Panc1 (cell line): ENCODE results near the gene DCAF11. TPM values are rescaled to one million over a fixed set of nuclear protein-coding genes. Genes with fewer than 3 reads are reported as not detected.

Experiments
- ATAC-seq: fragments of 200-7000 bp; cut with Tn5 transposase; 2 replicates; pipeline ENCODE4 v1.9.1; 2020; ENCODE audit warnings: mild to moderate bottlenecking, moderate library complexity
- BruUV-seq: library from RNA; stranded (reverse); fragments of 400-500 nt; replicated peaks from 2 replicates; lab custom pipeline; 2021; lab: Mats Ljungman, UMichigan
- CTCF ChIA-PET: fragments of 300-600 bp; sonication (Branson Sonifier 250); formaldehyde crosslinking; loops from one replicate; lab custom pipeline; 2022; ENCODE audit warnings: antibody characterized with exemption; lab: Charles Lee
- POLR2A ChIA-PET: fragments of 300-600 bp; sonication (Branson Sonifier 250); formaldehyde crosslinking; loops from one replicate; lab custom pipeline; 2022; ENCODE audit warnings: antibody characterized with exemption; lab: Charles Lee
- DNase-seq: peaks from one replicate; pipeline ENCODE4 v3.0.0-alpha.2; 2010; ENCODE audit warnings: low read depth, low spot score
- H3K27ac ChIP-seq: 2 replicates; pipeline ENCODE4 v1.5.1; 2011; ENCODE audit warnings: mild to moderate bottlenecking, low read length, inconsistent platforms
- H3K27me3 ChIP-seq: fragments of 200-500 bp; sonication (Bioruptor generic); 2 replicates; pipeline ENCODE4 v1.6.0; 2014; ENCODE audit warnings: low read length, inconsistent platforms; ENCODE audit not compliant: control insufficient read depth, insufficient read depth
- H3K36me3 ChIP-seq: fragments of 200-500 bp; sonication (Bioruptor generic); 2 replicates; pipeline ENCODE4 v1.5.1; 2014; ENCODE audit warnings: inconsistent platforms, mild to moderate bottlenecking, low read length, moderate library complexity; ENCODE audit not compliant: control insufficient read depth, insufficient read depth
- H3K4me1 ChIP-seq: 2 replicates; pipeline ENCODE4 v1.5.1; 2011; ENCODE audit warnings: inconsistent platforms, mild to moderate bottlenecking, low read length, moderate library complexity; ENCODE audit not compliant: control insufficient read depth, insufficient read depth
- H3K4me3 ChIP-seq, 2 experiments: 2 replicates each; pipeline ENCODE4 v1.5.1; 2011 to 2012; ENCODE audit warnings: low read depth in 2 of 2, low read length in 2 of 2, mild to moderate bottlenecking in 2 of 2, inconsistent platforms in 1 of 2, moderate library complexity in 1 of 2
- H3K9me3 ChIP-seq: fragments of 200-500 bp; sonication (Bioruptor generic); 2 replicates; pipeline ENCODE4 v1.5.1; 2014; ENCODE audit warnings: low read depth, mild to moderate bottlenecking, inconsistent platforms, low read length, moderate library complexity; ENCODE audit not compliant: control insufficient read depth, insufficient read depth
- CTCF ChIP-seq: fragments of 450-650 bp; IDR thresholded peaks from 2 replicates; pipeline ENCODE4 v1.5.1; 2017; ENCODE audit warnings: mild to moderate bottlenecking
- POLR2AphosphoS5 ChIP-seq: IDR thresholded peaks from 2 replicates; pipeline ENCODE4 v1.6.1; 2012; ENCODE audit warnings: mild to moderate bottlenecking, low read depth, low read length, moderate library complexity
- REST ChIP-seq, 2 experiments: IDR thresholded peaks; 2 replicates each; pipeline ENCODE4 v1.6.1; 2011 to 2012; ENCODE audit warnings: low read depth in 2 of 2, control low read depth in 1 of 2, low read length in 1 of 2, mild to moderate bottlenecking in 1 of 2, moderate library complexity in 1 of 2; ENCODE audit not compliant: insufficient read depth in 1 of 2
- SIN3A ChIP-seq: IDR thresholded peaks from 2 replicates; pipeline ENCODE4 v1.6.1; 2012; ENCODE audit warnings: low read depth, mild to moderate bottlenecking, low read length, moderate library complexity, borderline replicate concordance; ENCODE audit not compliant: insufficient read depth
- TCF7L2 ChIP-seq: IDR thresholded peaks from 2 replicates; pipeline ENCODE4 v1.6.1; 2011; ENCODE audit warnings: mild to moderate bottlenecking, low read depth, low read length, inconsistent platforms
- in situ Hi-C: cut with HindIII; loops from 2 replicates; pipeline ENCODE4 v1.10.0; 2016; ENCODE audit warnings: low sequenced_read_pairs, low pct_unique_long_range_greater_than_20kb
- intact Hi-C: fragments of 100-400 bp; cut with micrococcal nuclease; formaldehyde crosslinking; loops from one replicate; pipeline ENCODE4 v1.10.0; 2022; ENCODE audit not compliant: unreplicated experiment
- total RNA-seq: library from RNA; stranded (reverse); gene quantifications from one replicate; pipeline ENCODE4 v1.2.1, GENCODE V29; 2021; ENCODE audit not compliant: unreplicated experiment

The DCAF11 gene
- total RNA-seq, 1 experiment from 2014 or later, result 37.4 TPM

DNA sequence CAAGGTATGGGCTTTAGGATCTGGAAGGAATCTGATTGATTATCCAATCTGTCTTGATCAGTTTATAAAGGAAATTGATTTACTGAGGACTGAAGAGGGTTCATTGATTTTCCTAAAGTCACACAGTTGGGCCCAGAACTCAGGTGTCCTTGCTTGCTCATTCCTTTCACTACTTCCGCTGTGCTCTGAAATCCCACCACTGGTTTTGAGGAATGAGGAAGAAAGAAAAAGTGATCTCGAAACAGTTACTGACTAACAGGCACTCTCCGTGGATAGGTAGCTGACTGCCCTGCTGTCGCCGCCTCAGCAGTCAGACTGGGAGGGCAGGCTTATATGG lies 15.8 kb downstream of the DCAF11 start, which contains the start of gene FITM1:
FITM1 (plus strand) TSS at position 280 of the 337 bp plus-strand sequence. CDS start 905 bp downstream, outside the sequence.
- ChIA-PET POLR2A (no interaction called here), CTCF (no interaction called here)
- DNase-seq (no peak), ATAC-seq (no peak)
- no peaks in the 10 kb centered on the region for H3K36me3 ChIP-seq
- TF ChIP-seq POLR2AphosphoS5 (no peak), SIN3A (no peak), REST (IDR thresholded peaks at IDR 0.05; ENCODE audit: insufficient read depth in 1 of 2, low read depth in 2 of 2, low read length in 1 of 2) (no peak), CTCF (no peak), TCF7L2 (no peak)
- no peak within 1 kb of the TSS for H3K4me3 ChIP-seq
- intact Hi-C loops, result no loop called here
- no peaks in the 10 kb centered on the region for H3K9me3 ChIP-seq
- no peaks in the 10 kb centered on the region for H3K27me3 ChIP-seq
- H3K27ac ChIP-seq, result no peak within 1 kb of the TSS
- in situ Hi-C loops, result no loop called here
- peaks cover 5% of the 10 kb centered on the region for H3K4me1 ChIP-seq
- no TSS peak for BruUV-seq

DNA sequence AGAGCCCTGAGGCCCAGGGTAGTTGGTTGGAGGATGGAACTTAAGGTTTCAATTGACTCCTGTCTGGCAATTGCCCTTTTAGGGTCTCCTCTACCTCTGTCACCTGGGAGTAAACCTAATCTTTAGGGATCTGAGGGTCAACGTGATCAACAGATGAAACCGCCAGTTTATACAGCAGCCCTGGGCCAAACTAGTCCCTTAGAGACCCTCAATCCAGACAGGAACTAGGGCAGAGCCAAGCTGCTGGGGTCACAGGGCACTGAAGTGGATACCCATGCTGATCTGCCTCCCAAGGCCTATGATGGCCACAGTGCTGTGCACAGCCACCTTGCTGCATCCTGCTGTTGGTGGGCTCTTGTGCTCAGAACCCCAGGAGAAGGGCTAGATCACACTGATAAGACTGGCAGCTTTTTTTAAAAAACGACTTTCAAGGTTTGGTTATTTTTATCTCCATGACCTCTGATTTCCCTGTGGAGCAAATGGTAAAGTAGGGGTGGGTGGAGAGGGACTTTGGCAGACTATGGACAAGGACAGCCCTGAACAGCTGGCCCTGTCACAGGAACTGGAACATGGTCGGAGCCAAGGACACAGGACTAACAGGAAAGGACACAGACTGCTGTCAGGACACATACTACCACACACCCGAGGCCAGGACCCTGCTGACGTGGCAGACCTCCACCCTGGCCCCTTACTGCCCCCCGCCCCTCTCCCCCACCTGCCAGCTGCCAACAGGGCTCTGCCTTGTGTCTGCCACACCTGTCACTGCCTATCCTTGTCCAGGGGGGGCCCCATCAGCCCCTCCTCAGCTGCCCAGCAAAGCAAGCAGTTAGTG lies 16.4 kb downstream of the DCAF11 start:
- TF ChIP-seq TCF7L2 (no peak), SIN3A (no peak), REST (IDR thresholded peaks at IDR 0.05; ENCODE audit: insufficient read depth in 1 of 2, low read depth in 2 of 2, low read length in 1 of 2) (no peak), POLR2AphosphoS5 (no peak), CTCF (no peak)
- peaks cover 6% of the 10 kb centered on the region for H3K4me1 ChIP-seq
- no TSS peak for BruUV-seq
- no peaks in the 10 kb centered on the region for H3K9me3 ChIP-seq
- H3K27me3 ChIP-seq, result no peaks in the 10 kb centered on the region
- in situ Hi-C loops (no loop called here), intact Hi-C loops (no loop called here)
- H3K36me3 ChIP-seq, result no peaks in the 10 kb centered on the region
- DNase-seq (no peak), ATAC-seq (no peak)
- no peak overlapping the region for H3K27ac ChIP-seq
- ChIA-PET POLR2A (no interaction called here), CTCF (no interaction called here)
- H3K4me3 ChIP-seq, result no peak overlapping the region
